Measurements from ENCODE around the gene VPS26B.

VPS26B gene

DNA sequence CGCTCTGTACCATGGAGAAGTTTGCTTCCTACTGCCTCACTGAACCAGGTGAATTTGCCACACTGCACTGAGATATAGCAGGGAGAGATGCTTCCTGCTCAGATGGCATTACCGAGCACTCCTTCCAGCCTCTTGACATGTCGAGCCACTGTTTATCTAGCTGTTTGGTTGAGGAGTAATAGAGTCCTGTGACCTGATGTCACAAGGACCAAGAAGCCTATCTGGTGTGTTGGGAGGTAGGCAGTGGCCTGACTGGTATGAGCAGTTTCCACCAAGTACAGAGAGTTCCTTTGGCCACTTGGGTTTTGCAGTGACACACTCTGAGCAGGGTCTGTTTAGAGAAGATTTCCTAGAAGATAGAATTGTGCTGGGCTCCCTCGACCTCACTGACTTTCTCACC is 34.1 kb downstream of the VPS26B start:
- TF ChIP-seq, protein P1, sequence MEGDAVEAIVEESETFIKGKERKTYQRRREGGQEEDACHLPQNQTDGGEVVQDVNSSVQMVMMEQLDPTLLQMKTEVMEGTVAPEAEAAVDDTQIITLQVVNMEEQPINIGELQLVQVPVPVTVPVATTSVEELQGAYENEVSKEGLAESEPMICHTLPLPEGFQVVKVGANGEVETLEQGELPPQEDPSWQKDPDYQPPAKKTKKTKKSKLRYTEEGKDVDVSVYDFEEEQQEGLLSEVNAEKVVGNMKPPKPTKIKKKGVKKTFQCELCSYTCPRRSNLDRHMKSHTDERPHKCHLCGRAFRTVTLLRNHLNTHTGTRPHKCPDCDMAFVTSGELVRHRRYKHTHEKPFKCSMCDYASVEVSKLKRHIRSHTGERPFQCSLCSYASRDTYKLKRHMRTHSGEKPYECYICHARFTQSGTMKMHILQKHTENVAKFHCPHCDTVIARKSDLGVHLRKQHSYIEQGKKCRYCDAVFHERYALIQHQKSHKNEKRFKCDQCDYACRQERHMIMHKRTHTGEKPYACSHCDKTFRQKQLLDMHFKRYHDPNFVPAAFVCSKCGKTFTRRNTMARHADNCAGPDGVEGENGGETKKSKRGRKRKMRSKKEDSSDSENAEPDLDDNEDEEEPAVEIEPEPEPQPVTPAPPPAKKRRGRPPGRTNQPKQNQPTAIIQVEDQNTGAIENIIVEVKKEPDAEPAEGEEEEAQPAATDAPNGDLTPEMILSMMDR (conservative IDR thresholded peaks at IDR 0.05; ENCODE audit: low read length) = no peak
- no peak overlapping the region for H3K4me3 ChIP-seq (ENCODE audit: low read length)
- DNase-seq (ENCODE audit: low read depth) = no peak

DNA sequence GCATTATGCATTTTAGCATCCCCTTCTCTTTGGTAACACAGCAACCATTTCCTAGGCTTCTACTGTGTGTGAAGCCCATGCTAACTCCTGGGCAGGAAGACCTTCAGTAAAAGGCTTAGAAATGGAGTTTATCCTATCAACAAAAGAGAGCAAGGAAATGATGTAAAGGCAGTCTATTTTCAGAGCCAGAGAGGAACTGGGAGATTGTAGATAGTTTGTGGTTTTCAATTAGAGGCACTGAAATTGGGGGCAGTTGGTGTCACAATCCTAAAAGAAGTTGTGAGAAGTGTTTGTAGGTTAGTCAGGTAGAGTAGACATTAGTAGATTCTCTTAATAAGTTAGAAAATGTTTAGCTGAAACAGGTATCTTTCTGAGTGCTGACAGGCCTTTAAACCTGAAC is 36.0 kb downstream of the VPS26B start:
- no peak overlapping the region for H3K4me3 ChIP-seq (ENCODE audit: low read length)
- DNase-seq (ENCODE audit: low read depth) = no peak
- TF ChIP-seq, protein P1 (conservative IDR thresholded peaks at IDR 0.05; ENCODE audit: low read length) = no peak

DNA sequence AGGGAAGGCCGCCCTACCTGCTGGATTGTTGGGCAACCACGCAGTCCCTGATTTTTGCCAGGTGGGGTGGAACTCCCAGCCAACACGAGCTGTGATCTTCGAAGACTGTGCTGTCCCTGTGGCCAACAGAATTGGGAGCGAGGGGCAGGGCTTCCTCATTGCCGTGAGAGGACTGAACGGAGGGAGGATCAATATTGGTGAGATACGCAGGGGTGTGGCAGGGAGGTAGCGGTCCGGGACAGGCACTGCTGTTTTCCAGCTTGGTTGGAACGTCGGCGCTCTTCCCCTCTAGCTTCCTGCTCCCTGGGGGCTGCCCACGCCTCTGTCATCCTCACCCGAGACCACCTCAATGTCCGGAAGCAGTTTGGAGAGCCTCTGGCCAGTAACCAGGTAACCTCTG is 36.5 kb downstream of the VPS26B start:
- TF ChIP-seq, protein P1 (conservative IDR thresholded peaks at IDR 0.05; ENCODE audit: low read length) = no peak
- no peak overlapping the region for H3K4me3 ChIP-seq (ENCODE audit: low read length)
- DNase-seq (ENCODE audit: low read depth) = no peak

DNA sequence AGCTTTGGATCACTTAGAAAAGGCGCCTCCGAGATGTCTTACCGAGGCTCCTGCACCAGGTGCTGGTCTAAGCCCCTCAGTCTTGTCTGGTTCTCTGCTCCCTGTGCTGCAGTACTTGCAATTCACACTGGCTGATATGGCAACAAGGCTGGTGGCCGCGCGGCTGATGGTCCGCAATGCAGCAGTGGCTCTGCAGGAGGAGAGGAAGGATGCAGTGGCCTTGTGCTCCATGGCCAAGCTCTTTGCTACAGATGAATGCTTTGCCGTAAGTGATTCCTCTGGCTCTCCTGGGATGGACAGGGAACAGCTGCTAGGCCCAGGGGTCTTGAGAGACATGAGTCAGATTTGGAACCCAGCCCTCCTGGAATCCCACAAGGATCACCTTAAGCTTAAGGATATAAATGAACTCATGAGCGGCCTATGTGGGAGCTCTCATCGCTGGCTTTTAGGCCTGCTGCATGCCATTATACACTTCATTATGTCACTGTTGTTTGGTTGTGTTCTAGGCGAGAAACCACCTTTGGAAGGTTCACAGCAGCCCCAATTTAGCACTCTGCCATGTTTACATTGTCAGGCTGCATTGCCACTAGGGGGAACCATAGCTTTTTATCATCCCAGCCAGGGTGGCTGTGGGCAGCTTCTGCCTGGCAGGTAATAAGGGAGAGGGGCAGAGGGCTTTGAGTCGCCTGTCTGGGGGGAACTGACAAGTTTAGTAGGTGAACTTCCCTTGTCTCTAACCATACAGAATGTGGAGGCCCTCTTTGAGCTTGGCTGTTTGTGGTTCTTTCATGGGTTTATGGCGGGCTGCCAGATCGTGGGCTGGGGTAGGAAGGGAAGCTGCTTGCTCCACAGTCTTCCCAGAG is 37.4 kb downstream of the VPS26B start:
- H3K4me3 ChIP-seq (ENCODE audit: low read length) = no peak overlapping the region
- TF ChIP-seq, protein P1 (conservative IDR thresholded peaks at IDR 0.05; ENCODE audit: low read length) = peak; percentile 60
- peak; percentile 16 for DNase-seq (ENCODE audit: low read depth)

DNA sequence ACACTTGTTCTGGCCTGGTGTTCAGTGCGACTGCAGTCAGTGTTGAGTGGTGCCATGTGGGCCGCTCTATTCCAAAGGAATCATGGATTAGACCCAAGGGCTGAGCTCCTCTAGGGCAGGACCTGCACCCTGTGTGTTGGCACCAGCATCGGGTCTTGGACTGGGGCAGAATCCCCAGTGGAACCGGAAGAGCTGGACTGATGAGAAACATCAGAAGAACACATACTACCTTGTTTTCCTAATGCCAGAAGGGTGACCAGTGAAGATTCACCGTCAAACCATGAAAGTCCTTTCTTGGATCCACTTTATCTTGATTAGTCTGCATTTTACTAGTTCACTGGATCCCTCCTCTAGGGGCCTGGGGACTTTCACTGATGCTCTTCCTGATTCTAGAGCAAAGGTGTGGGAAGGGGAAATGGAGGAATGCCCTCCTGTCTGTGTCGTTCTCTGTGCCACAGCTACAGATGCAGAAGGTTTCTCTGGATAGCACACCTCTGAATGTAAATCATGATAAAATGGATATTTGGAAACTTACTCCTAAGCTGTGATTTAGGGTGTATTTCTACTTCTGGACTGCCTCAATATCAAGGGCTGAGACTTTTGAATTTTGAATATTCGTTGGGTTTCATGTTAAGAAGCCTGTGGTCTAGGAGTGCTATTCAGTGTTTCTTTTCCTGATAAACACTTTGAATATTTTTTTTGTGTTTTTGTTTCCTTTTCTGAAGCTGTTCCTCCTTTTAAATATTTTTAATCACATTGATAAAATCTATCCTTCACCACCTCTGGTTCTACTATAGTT is 40.7 kb downstream of the VPS26B start:
- TF ChIP-seq, protein P1 (conservative IDR thresholded peaks at IDR 0.05; ENCODE audit: low read length) = no peak

DNA sequence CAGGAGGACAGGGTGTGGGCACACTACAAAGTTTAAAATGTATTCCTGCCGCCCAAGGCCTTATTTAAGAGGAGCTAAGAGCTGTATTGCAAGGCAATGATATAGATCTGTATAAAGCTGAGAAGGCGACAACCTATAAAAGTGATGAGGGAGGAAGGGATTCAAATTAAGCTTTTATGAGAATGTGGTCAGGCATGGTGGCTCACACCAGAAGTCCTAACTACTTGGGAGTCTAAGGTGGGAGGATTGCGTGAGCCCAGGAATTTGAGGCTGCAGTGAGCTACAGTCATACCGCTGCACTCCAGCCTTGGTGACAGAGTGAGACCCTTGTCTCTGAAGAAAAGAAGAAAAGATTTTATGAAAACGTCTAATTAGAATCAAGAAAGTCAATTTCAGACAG is 42.0 kb downstream of the VPS26B start:
- TF ChIP-seq, protein P1 (conservative IDR thresholded peaks at IDR 0.05; ENCODE audit: low read length) = no peak
- no peak overlapping the region for H3K4me3 ChIP-seq (ENCODE audit: low read length)
- no peak for DNase-seq (ENCODE audit: low read depth)

More for the DNA sequence above, 40.7 kb downstream of the VPS26B start:
- no peak overlapping the region for H3K4me3 ChIP-seq (ENCODE audit: low read length)
- DNase-seq (ENCODE audit: low read depth) = no peak

All from AG10803 (cell line).